Caco-2 (cell line): ENCODE data around the gene PTGDR. TPM values are rescaled to one million over a fixed set of nuclear protein-coding genes. Genes with fewer than 3 reads are reported as not detected.

ENCODE experiments used
- BruUV-seq: library from RNA; stranded (reverse); fragments of 400-500 nt; replicated peaks from 2 replicates; lab custom pipeline; 2021; lab: Mats Ljungman, UMichigan
- CTCF ChIA-PET: fragments of 300-600 bp; sonication (Branson Sonifier 250); formaldehyde crosslinking; loops from one replicate; lab custom pipeline; 2022; ENCODE audit warnings: antibody characterized with exemption; lab: Charles Lee
- POLR2A ChIA-PET: fragments of 300-600 bp; sonication (Branson Sonifier 250); formaldehyde crosslinking; loops from one replicate; lab custom pipeline; 2022; ENCODE audit warnings: antibody characterized with exemption; lab: Charles Lee
- DNase-seq, 2 experiments: peaks; one replicate each; pipeline versions ENCODE4 v3.0.0 to v3.0.0-alpha.2; 2020 to 2022
- H3K27me3 ChIP-seq: replicated peaks from 2 replicates; pipeline ENCODE4 v1.6.0; 2011; ENCODE audit warnings: low read length; ENCODE audit not compliant: control insufficient read depth, insufficient read depth
- H3K36me3 ChIP-seq: 2 replicates; pipeline ENCODE4 v1.5.1; 2011; ENCODE audit warnings: low read length; ENCODE audit not compliant: control insufficient read depth, insufficient read depth
- H3K4me1 ChIP-seq: fragments of 250-450 bp; sonication (Bioruptor Pico); 2 replicates; pipeline ENCODE4 v1.5.1; 2020; ENCODE audit warnings: mild to moderate bottlenecking
- H3K4me3 ChIP-seq: 2 replicates; pipeline ENCODE4 v1.5.1; 2011; ENCODE audit warnings: low read depth, mild to moderate bottlenecking, control low read depth, low read length
- H3K9me3 ChIP-seq: fragments of 250-450 bp; sonication (Bioruptor Pico); 2 replicates; pipeline ENCODE4 v1.5.1; 2020; ENCODE audit warnings: mild to moderate bottlenecking, moderate library complexity
- H3K27ac Mint-ChIP-seq: one replicate; pipeline ENCODE4 v1.8.0; 2022; ENCODE audit warnings: mixed read lengths; ENCODE audit not compliant: unreplicated experiment
- H3K27me3 Mint-ChIP-seq: one replicate; pipeline ENCODE4 v1.8.0; 2022; ENCODE audit warnings: mixed read lengths; ENCODE audit not compliant: insufficient read depth, unreplicated experiment
- H3K36me3 Mint-ChIP-seq: one replicate; pipeline ENCODE4 v1.8.0; 2022; ENCODE audit warnings: mild to moderate bottlenecking, mixed read lengths; ENCODE audit not compliant: insufficient read depth, unreplicated experiment
- H3K4me1 Mint-ChIP-seq: one replicate; pipeline ENCODE4 v1.8.0; 2022; ENCODE audit warnings: low read depth, mixed read lengths; ENCODE audit not compliant: unreplicated experiment
- H3K4me3 Mint-ChIP-seq: one replicate; pipeline ENCODE4 v1.8.0; 2022; ENCODE audit warnings: mild to moderate bottlenecking, moderate library complexity, mixed read lengths; ENCODE audit not compliant: unreplicated experiment
- H3K9me3 Mint-ChIP-seq: one replicate; pipeline ENCODE4 v1.8.0; 2022; ENCODE audit warnings: mixed read lengths; ENCODE audit not compliant: unreplicated experiment
- intact Hi-C: fragments of 100-400 bp; cut with micrococcal nuclease; formaldehyde crosslinking; loops from one replicate; pipeline ENCODE4 v1.10.0; 2022; ENCODE audit not compliant: unreplicated experiment
- total RNA-seq: library from RNA; stranded (reverse); gene quantifications from 2 replicates; pipeline ENCODE4 v1.2.3, GENCODE V29; 2022
- TF ChIP-seq, protein P1 (sequence below), 2 experiments: fragments of 200-600 bp in 1 of 2; IDR thresholded peaks; 1 replicate in 1 of 2; 2 replicates in 1 of 2; pipeline versions ENCODE4 v1.5.1 to v1.8.0; 2011 to 2022; ENCODE audit warnings: antibody characterized with exemption in 1 of 2, control low read depth in 1 of 2, inconsistent platforms in 1 of 2, low read depth in 1 of 2, low read length in 1 of 2, mild to moderate bottlenecking in 1 of 2, moderate library complexity in 1 of 2; ENCODE audit not compliant: insufficient read depth in 1 of 2, severe bottlenecking in 1 of 2, unreplicated experiment in 1 of 2

Gene PTGDR
- total RNA-seq, 1 experiment from 2014 or later, result 0.41 TPM

- no peaks in the 10 kb centered on the region for H3K36me3 Mint-ChIP-seq
- H3K27ac Mint-ChIP-seq, result no peak overlapping the region
- Histone ChIP-seq H3K4me1 (no peaks in the 10 kb centered on the region), H3K27me3 (no peaks in the 10 kb centered on the region), H3K36me3 (no peaks in the 10 kb centered on the region), H3K9me3 (peaks cover 5% of the 10 kb centered on the region), H3K4me3 (no peak overlapping the region)
- TF ChIP-seq, protein P1, sequence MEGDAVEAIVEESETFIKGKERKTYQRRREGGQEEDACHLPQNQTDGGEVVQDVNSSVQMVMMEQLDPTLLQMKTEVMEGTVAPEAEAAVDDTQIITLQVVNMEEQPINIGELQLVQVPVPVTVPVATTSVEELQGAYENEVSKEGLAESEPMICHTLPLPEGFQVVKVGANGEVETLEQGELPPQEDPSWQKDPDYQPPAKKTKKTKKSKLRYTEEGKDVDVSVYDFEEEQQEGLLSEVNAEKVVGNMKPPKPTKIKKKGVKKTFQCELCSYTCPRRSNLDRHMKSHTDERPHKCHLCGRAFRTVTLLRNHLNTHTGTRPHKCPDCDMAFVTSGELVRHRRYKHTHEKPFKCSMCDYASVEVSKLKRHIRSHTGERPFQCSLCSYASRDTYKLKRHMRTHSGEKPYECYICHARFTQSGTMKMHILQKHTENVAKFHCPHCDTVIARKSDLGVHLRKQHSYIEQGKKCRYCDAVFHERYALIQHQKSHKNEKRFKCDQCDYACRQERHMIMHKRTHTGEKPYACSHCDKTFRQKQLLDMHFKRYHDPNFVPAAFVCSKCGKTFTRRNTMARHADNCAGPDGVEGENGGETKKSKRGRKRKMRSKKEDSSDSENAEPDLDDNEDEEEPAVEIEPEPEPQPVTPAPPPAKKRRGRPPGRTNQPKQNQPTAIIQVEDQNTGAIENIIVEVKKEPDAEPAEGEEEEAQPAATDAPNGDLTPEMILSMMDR (IDR thresholded peaks at IDR 0.05; ENCODE audit: insufficient read depth in 1 of 2, low read depth in 1 of 2, low read length in 1 of 2, severe bottlenecking in 1 of 2, unreplicated experiment in 1 of 2), result no peak
- H3K4me3 Mint-ChIP-seq, result no peak overlapping the region
- ChIA-PET POLR2A (no interaction called here), CTCF (no interaction called here)
- peaks cover 4% of the 10 kb centered on the region for H3K4me1 Mint-ChIP-seq
- intact Hi-C loops, result no loop called here
- DNase-seq, result no peak
- H3K9me3 Mint-ChIP-seq, result no peaks in the 10 kb centered on the region
- BruUV-seq, result no TSS peak
- H3K27me3 Mint-ChIP-seq, result peaks cover 3% of the 10 kb centered on the region
Observed at GRCh38 chr14:52266782-52267181, 716 bp upstream of the PTGDR start.

GRCh38 chr14:52268279-52269061 is 972 bp downstream of the PTGDR start:
- H3K4me3 ChIP-seq, result peak overlapping the region; percentile 17; the same call in 1 of the 2 replicates
- BruUV-seq, result no TSS peak
- H3K36me3 ChIP-seq, result no peaks in the 10 kb centered on the region
- Mint-ChIP-seq H3K4me1 (peaks cover 6% of the 10 kb centered on the region), H3K36me3 (no peaks in the 10 kb centered on the region), H3K27ac (no peak overlapping the region), H3K27me3 (peaks cover 3% of the 10 kb centered on the region), H3K4me3 (peak overlapping the region; percentile 73), H3K9me3 (no peaks in the 10 kb centered on the region)
- intact Hi-C loops, result no loop called here
- no peaks in the 10 kb centered on the region for H3K27me3 ChIP-seq
- CTCF ChIA-PET, result no interaction called here
- POLR2A ChIA-PET, result no interaction called here
- TF ChIP-seq, protein P1 (IDR thresholded peaks at IDR 0.05; ENCODE audit: insufficient read depth in 1 of 2, low read depth in 1 of 2, low read length in 1 of 2, severe bottlenecking in 1 of 2, unreplicated experiment in 1 of 2), result no peak
- no peaks in the 10 kb centered on the region for H3K4me1 ChIP-seq
- H3K9me3 ChIP-seq, result peaks cover 5% of the 10 kb centered on the region
- peak in 1 of 2 experiments; percentile 1 for DNase-seq

GRCh38 chr14:52269100-52269499 is 1.6 kb downstream of the PTGDR start:
- Mint-ChIP-seq H3K4me3 (peak overlapping the region; percentile 73), H3K36me3 (no peaks in the 10 kb centered on the region), H3K9me3 (no peaks in the 10 kb centered on the region), H3K27me3 (peaks cover 3% of the 10 kb centered on the region), H3K27ac (no peak overlapping the region), H3K4me1 (peaks cover 6% of the 10 kb centered on the region)
- Histone ChIP-seq H3K9me3 (peaks cover 5% of the 10 kb centered on the region), H3K27me3 (no peaks in the 10 kb centered on the region), H3K36me3 (no peaks in the 10 kb centered on the region), H3K4me1 (no peaks in the 10 kb centered on the region), H3K4me3 (no peak overlapping the region)
- no TSS peak for BruUV-seq
- ChIA-PET CTCF (no interaction called here), POLR2A (no interaction called here)
- DNase-seq, result no peak
- intact Hi-C loops, result no loop called here
- TF ChIP-seq, protein P1 (IDR thresholded peaks at IDR 0.05; ENCODE audit: insufficient read depth in 1 of 2, low read depth in 1 of 2, low read length in 1 of 2, severe bottlenecking in 1 of 2, unreplicated experiment in 1 of 2), result no peak
